ENCODE data around the gene STAT4.

- TF ChIP-seq CTCF (IDR thresholded peaks at IDR 0.05): no peak
- TF ChIP-seq ATF3 (CRISPR knock-in tag; conservative IDR thresholded peaks at IDR 0.05): no peak
These were observed 170.7 kb downstream of the STAT4 start for GRCh38 chr2:190979906-190980629.
